ENCODE measurements around the gene LRGUK. TPM values are rescaled to one million over a fixed set of nuclear protein-coding genes. Genes with fewer than 3 reads are reported as not detected.

LRGUK gene
- total and polyA plus RNA-seq, 2 experiments from 2014 or later = 2.4 to 7.1 TPM

DNA sequence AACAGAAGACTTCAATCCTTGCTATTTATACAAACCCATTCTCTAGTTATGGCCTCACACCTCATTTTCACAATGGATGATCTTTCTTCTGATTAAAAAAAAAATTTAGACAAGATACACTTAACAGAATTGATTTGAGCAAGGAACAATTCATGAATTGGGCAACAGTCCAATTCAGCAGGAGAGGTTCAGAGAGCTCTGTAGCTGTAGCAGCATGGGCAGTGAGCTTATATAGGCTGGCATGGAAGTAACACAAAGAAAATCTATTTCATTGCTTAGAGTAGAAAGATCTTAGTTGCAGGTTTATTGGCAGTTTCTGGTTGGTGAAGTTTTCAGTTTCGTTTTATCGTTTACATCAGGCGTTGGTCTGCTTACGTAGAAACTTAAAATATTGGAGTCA lies 23.0 kb upstream of the LRGUK start (continued):
- TF ChIP-seq, protein P1, sequence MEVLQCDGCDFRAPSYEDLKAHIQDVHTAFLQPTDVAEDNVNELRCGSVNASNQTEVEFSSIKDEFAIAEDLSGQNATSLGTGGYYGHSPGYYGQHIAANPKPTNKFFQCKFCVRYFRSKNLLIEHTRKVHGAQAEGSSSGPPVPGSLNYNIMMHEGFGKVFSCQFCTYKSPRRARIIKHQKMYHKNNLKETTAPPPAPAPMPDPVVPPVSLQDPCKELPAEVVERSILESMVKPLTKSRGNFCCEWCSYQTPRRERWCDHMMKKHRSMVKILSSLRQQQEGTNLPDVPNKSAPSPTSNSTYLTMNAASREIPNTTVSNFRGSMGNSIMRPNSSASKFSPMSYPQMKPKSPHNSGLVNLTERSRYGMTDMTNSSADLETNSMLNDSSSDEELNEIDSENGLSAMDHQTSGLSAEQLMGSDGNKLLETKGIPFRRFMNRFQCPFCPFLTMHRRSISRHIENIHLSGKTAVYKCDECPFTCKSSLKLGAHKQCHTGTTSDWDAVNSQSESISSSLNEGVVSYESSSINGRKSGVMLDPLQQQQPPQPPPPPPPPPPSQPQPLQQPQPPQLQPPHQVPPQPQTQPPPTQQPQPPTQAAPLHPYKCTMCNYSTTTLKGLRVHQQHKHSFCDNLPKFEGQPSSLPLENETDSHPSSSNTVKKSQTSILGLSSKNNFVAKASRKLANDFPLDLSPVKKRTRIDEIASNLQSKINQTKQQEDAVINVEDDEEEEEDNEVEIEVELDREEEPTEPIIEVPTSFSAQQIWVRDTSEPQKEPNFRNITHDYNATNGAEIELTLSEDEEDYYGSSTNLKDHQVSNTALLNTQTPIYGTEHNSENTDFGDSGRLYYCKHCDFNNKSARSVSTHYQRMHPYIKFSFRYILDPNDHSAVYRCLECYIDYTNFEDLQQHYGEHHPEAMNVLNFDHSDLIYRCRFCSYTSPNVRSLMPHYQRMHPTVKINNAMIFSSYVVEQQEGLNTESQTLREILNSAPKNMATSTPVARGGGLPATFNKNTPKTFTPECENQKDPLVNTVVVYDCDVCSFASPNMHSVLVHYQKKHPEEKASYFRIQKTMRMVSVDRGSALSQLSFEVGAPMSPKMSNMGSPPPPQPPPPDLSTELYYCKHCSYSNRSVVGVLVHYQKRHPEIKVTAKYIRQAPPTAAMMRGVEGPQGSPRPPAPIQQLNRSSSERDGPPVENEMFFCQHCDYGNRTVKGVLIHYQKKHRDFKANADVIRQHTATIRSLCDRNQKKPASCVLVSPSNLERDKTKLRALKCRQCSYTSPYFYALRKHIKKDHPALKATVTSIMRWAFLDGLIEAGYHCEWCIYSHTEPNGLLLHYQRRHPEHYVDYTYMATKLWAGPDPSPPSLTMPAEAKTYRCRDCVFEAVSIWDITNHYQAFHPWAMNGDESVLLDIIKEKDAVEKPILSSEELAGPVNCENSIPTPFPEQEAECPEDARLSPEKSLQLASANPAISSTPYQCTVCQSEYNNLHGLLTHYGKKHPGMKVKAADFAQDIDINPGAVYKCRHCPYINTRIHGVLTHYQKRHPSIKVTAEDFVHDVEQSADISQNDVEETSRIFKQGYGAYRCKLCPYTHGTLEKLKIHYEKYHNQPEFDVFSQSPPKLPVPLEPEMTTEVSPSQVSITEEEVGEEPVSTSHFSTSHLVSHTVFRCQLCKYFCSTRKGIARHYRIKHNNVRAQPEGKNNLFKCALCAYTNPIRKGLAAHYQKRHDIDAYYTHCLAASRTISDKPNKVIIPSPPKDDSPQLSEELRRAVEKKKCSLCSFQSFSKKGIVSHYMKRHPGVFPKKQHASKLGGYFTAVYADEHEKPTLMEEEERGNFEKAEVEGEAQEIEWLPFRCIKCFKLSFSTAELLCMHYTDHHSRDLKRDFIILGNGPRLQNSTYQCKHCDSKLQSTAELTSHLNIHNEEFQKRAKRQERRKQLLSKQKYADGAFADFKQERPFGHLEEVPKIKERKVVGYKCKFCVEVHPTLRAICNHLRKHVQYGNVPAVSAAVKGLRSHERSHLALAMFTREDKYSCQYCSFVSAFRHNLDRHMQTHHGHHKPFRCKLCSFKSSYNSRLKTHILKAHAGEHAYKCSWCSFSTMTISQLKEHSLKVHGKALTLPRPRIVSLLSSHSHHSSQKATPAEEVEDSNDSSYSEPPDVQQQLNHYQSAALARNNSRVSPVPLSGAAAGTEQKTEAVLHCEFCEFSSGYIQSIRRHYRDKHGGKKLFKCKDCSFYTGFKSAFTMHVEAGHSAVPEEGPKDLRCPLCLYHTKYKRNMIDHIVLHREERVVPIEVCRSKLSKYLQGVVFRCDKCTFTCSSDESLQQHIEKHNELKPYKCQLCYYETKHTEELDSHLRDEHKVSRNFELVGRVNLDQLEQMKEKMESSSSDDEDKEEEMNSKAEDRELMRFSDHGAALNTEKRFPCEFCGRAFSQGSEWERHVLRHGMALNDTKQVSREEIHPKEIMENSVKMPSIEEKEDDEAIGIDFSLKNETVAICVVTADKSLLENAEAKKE (CRISPR knock-in tag; IDR thresholded peaks at IDR 0.05) = no peak
- TF ChIP-seq STAT1 (IDR thresholded peaks at IDR 0.05; ENCODE audit: unreplicated experiment) (no peak), CREB1 (CRISPR knock-in tag; IDR thresholded peaks at IDR 0.05; ENCODE audit: low read depth) (no peak), NANOG (IDR thresholded peaks at IDR 0.05; ENCODE audit: borderline replicate concordance) (no peak)

DNA sequence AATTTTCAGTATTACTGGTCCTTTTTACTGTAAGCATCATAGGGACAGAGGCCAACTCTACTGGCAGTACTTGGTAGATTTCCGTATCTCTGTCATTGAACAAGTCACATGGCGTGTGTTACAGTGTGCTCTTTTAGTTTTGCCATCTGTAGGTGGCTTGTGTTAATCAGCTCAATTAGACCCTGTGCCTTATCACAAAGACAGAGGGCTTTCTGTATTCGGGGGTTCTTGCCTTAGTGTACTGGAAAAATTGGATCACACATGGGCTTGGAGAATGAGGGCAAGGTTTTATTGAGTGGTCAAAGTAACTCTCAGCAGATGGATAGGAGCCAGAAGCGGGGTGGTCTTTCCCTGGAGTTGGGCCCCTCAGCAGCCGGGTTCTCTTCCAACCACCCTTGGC lies 21.3 kb upstream of the LRGUK start:
- Histone ChIP-seq H3K79me2 (replicated peaks; ENCODE audit: insufficient read depth) (no peaks in the 10 kb centered on the region), H3K27me3 (ENCODE audit: insufficient read depth) (no peaks in the 10 kb centered on the region), H3K9me2 (ENCODE audit: insufficient read depth) (no peaks in the 10 kb centered on the region), H3K27ac (ENCODE audit: low read depth) (no peak overlapping the region), H3K4me2 (no peak overlapping the region), H3K4me1 (ENCODE audit: insufficient read depth) (no peaks in the 10 kb centered on the region), H3K36me3 (ENCODE audit: insufficient read depth) (no peaks in the 10 kb centered on the region), H3K4me3 (no peak overlapping the region), H2AFZ (no peak overlapping the region), H4K20me1 (replicated peaks; ENCODE audit: insufficient read depth) (no peaks in the 10 kb centered on the region), H3F3A (replicated peaks; ENCODE audit: low read depth) (no peaks in the 10 kb centered on the region)
- ATAC-seq (no peak), DNase-seq (ENCODE audit: low spot score) (no peak)
- H3K4me3 Mint-ChIP-seq = no peak overlapping the region
- no peaks in the 10 kb centered on the region for H3K4me1 Mint-ChIP-seq
- no peak overlapping the region for H3K27ac Mint-ChIP-seq
- peaks cover 2% of the 10 kb centered on the region for H3K27me3 Mint-ChIP-seq (ENCODE audit: insufficient read depth, low read depth, poor library complexity)
- peaks cover 2% of the 10 kb centered on the region; the same call in 1 of the 3 replicates for H3K9me3 Mint-ChIP-seq
- H3K36me3 Mint-ChIP-seq (ENCODE audit: low read depth) = no peaks in the 10 kb centered on the region
- TF ChIP-seq NANOG (IDR thresholded peaks at IDR 0.05; ENCODE audit: borderline replicate concordance) (no peak), JUNB (IDR thresholded peaks at IDR 0.05; ENCODE audit: unreplicated experiment) (no peak), ZNF114 (CRISPR knock-in tag; IDR thresholded peaks at IDR 0.05) (no peak), ZNF331 (CRISPR knock-in tag; IDR thresholded peaks at IDR 0.05; ENCODE audit: low read depth) (no peak), EZH2 (IDR thresholded peaks at IDR 0.05; ENCODE audit: low read depth, unreplicated experiment) (no peak), STAT1 (IDR thresholded peaks at IDR 0.05; ENCODE audit: unreplicated experiment) (no peak), POLR2AphosphoS5 (IDR thresholded peaks at IDR 0.05; ENCODE audit: low read depth) (no peak), CREB1 (CRISPR knock-in tag; IDR thresholded peaks at IDR 0.05; ENCODE audit: low read depth) (no peak), EZH2phosphoT487 (IDR thresholded peaks at IDR 0.05; ENCODE audit: unreplicated experiment) (no peak)
- TF ChIP-seq, protein P2, sequence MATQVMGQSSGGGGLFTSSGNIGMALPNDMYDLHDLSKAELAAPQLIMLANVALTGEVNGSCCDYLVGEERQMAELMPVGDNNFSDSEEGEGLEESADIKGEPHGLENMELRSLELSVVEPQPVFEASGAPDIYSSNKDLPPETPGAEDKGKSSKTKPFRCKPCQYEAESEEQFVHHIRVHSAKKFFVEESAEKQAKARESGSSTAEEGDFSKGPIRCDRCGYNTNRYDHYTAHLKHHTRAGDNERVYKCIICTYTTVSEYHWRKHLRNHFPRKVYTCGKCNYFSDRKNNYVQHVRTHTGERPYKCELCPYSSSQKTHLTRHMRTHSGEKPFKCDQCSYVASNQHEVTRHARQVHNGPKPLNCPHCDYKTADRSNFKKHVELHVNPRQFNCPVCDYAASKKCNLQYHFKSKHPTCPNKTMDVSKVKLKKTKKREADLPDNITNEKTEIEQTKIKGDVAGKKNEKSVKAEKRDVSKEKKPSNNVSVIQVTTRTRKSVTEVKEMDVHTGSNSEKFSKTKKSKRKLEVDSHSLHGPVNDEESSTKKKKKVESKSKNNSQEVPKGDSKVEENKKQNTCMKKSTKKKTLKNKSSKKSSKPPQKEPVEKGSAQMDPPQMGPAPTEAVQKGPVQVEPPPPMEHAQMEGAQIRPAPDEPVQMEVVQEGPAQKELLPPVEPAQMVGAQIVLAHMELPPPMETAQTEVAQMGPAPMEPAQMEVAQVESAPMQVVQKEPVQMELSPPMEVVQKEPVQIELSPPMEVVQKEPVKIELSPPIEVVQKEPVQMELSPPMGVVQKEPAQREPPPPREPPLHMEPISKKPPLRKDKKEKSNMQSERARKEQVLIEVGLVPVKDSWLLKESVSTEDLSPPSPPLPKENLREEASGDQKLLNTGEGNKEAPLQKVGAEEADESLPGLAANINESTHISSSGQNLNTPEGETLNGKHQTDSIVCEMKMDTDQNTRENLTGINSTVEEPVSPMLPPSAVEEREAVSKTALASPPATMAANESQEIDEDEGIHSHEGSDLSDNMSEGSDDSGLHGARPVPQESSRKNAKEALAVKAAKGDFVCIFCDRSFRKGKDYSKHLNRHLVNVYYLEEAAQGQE (IDR thresholded peaks at IDR 0.05; ENCODE audit: unreplicated experiment) = no peak
- TF ChIP-seq, protein P3, sequence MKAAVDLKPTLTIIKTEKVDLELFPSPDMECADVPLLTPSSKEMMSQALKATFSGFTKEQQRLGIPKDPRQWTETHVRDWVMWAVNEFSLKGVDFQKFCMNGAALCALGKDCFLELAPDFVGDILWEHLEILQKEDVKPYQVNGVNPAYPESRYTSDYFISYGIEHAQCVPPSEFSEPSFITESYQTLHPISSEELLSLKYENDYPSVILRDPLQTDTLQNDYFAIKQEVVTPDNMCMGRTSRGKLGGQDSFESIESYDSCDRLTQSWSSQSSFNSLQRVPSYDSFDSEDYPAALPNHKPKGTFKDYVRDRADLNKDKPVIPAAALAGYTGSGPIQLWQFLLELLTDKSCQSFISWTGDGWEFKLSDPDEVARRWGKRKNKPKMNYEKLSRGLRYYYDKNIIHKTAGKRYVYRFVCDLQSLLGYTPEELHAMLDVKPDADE (IDR thresholded peaks at IDR 0.05) = no peak
- TF ChIP-seq, protein P4, sequence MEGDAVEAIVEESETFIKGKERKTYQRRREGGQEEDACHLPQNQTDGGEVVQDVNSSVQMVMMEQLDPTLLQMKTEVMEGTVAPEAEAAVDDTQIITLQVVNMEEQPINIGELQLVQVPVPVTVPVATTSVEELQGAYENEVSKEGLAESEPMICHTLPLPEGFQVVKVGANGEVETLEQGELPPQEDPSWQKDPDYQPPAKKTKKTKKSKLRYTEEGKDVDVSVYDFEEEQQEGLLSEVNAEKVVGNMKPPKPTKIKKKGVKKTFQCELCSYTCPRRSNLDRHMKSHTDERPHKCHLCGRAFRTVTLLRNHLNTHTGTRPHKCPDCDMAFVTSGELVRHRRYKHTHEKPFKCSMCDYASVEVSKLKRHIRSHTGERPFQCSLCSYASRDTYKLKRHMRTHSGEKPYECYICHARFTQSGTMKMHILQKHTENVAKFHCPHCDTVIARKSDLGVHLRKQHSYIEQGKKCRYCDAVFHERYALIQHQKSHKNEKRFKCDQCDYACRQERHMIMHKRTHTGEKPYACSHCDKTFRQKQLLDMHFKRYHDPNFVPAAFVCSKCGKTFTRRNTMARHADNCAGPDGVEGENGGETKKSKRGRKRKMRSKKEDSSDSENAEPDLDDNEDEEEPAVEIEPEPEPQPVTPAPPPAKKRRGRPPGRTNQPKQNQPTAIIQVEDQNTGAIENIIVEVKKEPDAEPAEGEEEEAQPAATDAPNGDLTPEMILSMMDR (conservative IDR thresholded peaks at IDR 0.05; ENCODE audit: low read depth in 2 of 2) = no peak
